Thyroid gland (tissue), 4 donors: ENCODE measurements around the gene C1QC.
"Not testable (repeated sequence)": the region's sequence is repeated elsewhere in the genome, so short reads cannot be mapped to it uniquely, and the experiment has no call there.

ENCODE experiments used
- POLR2A ChIP-seq, 2 donors: fragments of 450-650 bp; IDR thresholded peaks; one replicate each; pipeline ENCODE4 v1.6.1; 2017; ENCODE audit warnings: antibody characterized with exemption in 2 of 2, mild to moderate bottlenecking in 2 of 2, moderate library complexity in 1 of 2
- TF ChIP-seq, protein P1 (sequence below), 6 experiments: fragments of 200-600 bp in 3 of 6; fragments of 450-650 bp in 3 of 6; sonication (generic) in 3 of 6; IDR thresholded peaks; one replicate each; pipeline ENCODE4 v1.5.1; 2016 to 2019; ENCODE audit warnings: antibody characterized with exemption in 6 of 6, mild to moderate bottlenecking in 2 of 6, inconsistent platforms in 1 of 6, moderate library complexity in 1 of 6

DNA sequence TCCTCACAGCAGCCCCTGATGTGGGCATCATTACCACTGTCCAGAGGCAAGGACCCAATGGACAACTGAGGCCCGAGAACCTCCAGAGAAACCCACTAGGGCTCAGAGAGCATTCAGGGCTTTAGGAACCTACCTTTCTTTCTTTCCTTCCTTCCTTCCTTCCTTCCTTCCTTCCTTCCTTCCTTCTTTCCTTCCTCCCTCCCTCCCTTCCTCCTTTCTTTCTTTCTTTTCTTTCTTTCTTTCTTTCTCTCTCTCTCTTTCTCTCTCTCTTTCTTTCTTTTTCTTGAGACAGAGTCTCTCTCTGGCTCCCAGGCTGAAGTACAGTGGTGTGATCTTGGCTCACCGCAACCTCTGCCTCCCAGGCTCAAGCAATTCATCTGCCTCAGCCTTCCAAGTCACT is 25.4 kb downstream of the C1QC start:
- TF ChIP-seq, protein P1, sequence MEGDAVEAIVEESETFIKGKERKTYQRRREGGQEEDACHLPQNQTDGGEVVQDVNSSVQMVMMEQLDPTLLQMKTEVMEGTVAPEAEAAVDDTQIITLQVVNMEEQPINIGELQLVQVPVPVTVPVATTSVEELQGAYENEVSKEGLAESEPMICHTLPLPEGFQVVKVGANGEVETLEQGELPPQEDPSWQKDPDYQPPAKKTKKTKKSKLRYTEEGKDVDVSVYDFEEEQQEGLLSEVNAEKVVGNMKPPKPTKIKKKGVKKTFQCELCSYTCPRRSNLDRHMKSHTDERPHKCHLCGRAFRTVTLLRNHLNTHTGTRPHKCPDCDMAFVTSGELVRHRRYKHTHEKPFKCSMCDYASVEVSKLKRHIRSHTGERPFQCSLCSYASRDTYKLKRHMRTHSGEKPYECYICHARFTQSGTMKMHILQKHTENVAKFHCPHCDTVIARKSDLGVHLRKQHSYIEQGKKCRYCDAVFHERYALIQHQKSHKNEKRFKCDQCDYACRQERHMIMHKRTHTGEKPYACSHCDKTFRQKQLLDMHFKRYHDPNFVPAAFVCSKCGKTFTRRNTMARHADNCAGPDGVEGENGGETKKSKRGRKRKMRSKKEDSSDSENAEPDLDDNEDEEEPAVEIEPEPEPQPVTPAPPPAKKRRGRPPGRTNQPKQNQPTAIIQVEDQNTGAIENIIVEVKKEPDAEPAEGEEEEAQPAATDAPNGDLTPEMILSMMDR (IDR thresholded peaks at IDR 0.05) = not testable (repeated sequence)
- not testable (repeated sequence) for TF ChIP-seq POLR2A (IDR thresholded peaks at IDR 0.05)
